GM12801 (cell line): Measurements from ENCODE around the gene XKR3.

ENCODE experiments used
- CTCF ChIP-seq: IDR thresholded peaks from one replicate; pipeline ENCODE4 v1.5.1; 2011; ENCODE audit warnings: control low read depth; ENCODE audit not compliant: insufficient read length; ENCODE audit errors: extremely low read depth

The XKR3 gene

DNA sequence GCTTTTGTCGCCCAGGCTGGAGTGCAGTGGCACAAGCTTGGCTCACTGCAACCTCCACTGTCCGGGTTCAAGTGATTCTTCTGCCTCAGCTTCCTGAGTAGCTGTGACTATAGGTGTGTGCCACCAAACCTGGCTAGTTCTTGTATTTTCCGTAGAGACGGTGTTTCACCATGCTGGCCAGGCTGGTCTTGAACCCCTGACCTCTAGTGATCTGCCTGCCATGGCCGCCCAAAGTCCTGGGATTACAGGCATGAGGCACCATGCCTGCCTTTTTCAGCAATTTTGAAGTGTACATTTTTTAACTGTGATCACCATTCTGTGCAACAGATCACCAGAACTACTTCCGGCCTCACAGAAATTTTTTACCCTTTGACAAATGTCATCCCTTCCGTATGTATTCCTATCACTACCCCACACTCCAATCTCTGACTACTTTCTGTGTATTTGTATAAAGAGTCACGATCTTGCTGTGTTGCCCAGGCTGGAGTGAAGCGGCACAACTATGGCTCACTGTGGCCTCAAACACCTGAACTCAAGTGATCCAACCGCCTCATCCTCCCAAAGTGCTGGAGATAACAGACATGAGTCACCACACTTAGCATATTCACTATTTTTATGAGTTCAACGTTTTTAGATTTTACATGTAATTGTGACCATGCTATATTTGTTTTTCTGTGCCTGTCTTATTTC, 44.0 kb downstream of the XKR3 start:
- no peak for TF ChIP-seq CTCF

GRCh38 chr22:16777284-16777924, 47.8 kb downstream of the XKR3 start:
- TF ChIP-seq CTCF = no peak

- TF ChIP-seq CTCF = no peak
These were observed 49.1 kb downstream of the XKR3 start for GRCh38 chr22:16776080-16776479.

- no peak for TF ChIP-seq CTCF
These were observed 50.2 kb downstream of the XKR3 start for GRCh38 chr22:16774911-16775500.
